Measurements from ENCODE around the gene CRKL. TPM values are rescaled to one million over a fixed set of nuclear protein-coding genes. Genes with fewer than 3 reads are reported as not detected.

Gene CRKL
- total and polyA plus RNA-seq, 2 of the 4 experiments (the other 2 are of a cell fraction) = 20.6 to 35.5 TPM

DNA sequence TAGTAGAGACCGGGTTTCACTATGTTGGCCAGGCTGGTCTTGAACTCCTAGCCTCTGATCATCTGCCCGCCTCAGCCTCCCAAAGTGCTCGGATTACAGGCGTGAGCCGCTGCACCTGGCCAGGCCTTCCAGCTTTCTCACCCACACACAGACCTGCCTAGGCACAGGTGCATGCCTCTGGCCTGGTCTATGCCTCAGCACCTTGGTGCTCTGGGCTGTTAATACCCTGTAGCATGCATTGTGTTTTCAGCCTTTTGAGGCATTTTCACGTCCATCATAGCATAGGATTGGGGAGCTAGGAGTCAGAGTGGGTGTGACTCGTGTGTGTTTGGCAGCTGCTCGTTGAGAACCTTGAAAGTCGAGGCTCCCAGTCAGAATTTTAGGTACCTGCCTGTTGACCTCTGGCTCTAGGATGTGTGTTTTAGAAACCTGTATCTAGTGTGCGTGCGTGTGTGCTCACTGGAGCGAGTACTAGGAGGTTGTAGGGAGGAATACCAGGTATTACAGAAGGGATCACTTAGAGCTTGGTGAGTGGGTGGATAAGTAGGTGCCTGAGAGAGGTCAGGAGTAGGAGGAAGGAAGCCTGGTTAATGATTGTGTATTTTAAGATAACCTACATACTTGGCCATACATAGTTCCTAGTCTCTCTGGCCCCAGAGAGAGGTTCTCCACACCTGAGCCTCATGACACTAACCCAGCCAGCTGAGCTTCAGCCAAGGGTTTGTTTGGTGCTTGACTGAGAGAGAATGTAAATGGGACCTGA, 20.0 kb downstream of the CRKL start:
- dilution Hi-C loops (cut with HindIII; ENCODE audit: low sequenced_read_pairs, unreplicated experiment) (no loop called here), intact Hi-C loops (cut with micrococcal nuclease) (no loop called here), in situ Hi-C loops (cut with MboI; ENCODE audit: low sequenced_read_pairs) (no loop called here)
- Histone ChIP-seq H4K5ac (ENCODE audit: low read depth, low read length) (no peak overlapping the region), H4K91ac (ENCODE audit: insufficient read depth, low read depth, low read length) (no peak overlapping the region), H3K36me3 (ENCODE audit: control insufficient read depth, insufficient read depth, low read length) (peaks cover 31% of the 10 kb centered on the region), H2BK15ac (ENCODE audit: low read depth, low read length) (no peak overlapping the region), H2AK9ac (replicated peaks; ENCODE audit: low read depth, low read length, poor library complexity) (no peak overlapping the region), H3K9ac (ENCODE audit: low read depth, low read length) (no peak overlapping the region), H4K20me1 (ENCODE audit: insufficient read depth, low read length) (peaks cover 93% of the 10 kb centered on the region), H2AFZ (replicated peaks; ENCODE audit: low read length, poor library complexity) (no peak overlapping the region), H3K9me3 (ENCODE audit: control insufficient read depth, insufficient read depth, low read length) (no peaks in the 10 kb centered on the region), H2AK5ac (ENCODE audit: low read depth, low read length) (no peak overlapping the region), H3K79me1 (ENCODE audit: low read depth in 1 of 2, low read length in 2 of 2) (peaks cover 12 to 65% of the 10 kb centered on the region in 2 experiments), H3K18ac (ENCODE audit: low read depth, low read length) (no peak overlapping the region), H3K27ac (ENCODE audit: insufficient read depth, low read length) (no peak overlapping the region), H3K27me3 (ENCODE audit: control insufficient read depth, insufficient read depth, low read length) (no peaks in the 10 kb centered on the region), H3K23ac (ENCODE audit: low read depth, low read length) (no peak overlapping the region; the same call in 1 of the 2 replicates), H2BK5ac (ENCODE audit: low read depth, low read length, poor library complexity, severe bottlenecking) (no peak overlapping the region), H3K4me2 (ENCODE audit: low read depth, low read length) (no peak overlapping the region), H3K4ac (ENCODE audit: low read depth, low read length) (no peak overlapping the region), H3K56ac (ENCODE audit: extremely low read depth, insufficient read depth, low read length) (no peak overlapping the region), H4K8ac (ENCODE audit: low read depth in 2 of 2, low read length in 2 of 2) (no peak overlapping the region), H3K9me1 (ENCODE audit: insufficient read depth, low read length) (peaks cover 22% of the 10 kb centered on the region), H3K14ac (replicated peaks; ENCODE audit: low read depth, low read length) (no peak overlapping the region), H3K4me1 (ENCODE audit: control insufficient read depth, insufficient read depth, low read length) (peaks cover 10% of the 10 kb centered on the region), H2BK20ac (ENCODE audit: low read depth, low read length) (no peak overlapping the region), H3K4me3 (ENCODE audit: insufficient read depth, low read depth, low read length) (no peak overlapping the region), H2BK120ac (ENCODE audit: low read depth, low read length) (no peak overlapping the region)
- CTCF ChIA-PET = interaction anchor here (0.6 to 1.0 kb wide), 2 partner anchors 10 to 14 kb away, joined by 3 to 9 read pairs; no protein-coding TSS in a partner anchor
- 76% methylated on average over 2 of the region's 12 CpGs; no CpG with 5 or more reads in 1 of the 2 experiments for WGBS, 2 experiments (ENCODE audit: extremely low coverage in 2 of 2, insufficient read length in 1 of 2)
- no peak for TF ChIP-seq NFE2L2 (IDR thresholded peaks at IDR 0.05; ENCODE audit: low read depth, low read length)
- no peak for TF ChIP-seq CEBPB (IDR thresholded peaks at IDR 0.05; ENCODE audit: low read depth, low read length)
- no peak for TF ChIP-seq CHD1 (IDR thresholded peaks at IDR 0.05; ENCODE audit: low read depth, low read length)
- TF ChIP-seq, protein P1, sequence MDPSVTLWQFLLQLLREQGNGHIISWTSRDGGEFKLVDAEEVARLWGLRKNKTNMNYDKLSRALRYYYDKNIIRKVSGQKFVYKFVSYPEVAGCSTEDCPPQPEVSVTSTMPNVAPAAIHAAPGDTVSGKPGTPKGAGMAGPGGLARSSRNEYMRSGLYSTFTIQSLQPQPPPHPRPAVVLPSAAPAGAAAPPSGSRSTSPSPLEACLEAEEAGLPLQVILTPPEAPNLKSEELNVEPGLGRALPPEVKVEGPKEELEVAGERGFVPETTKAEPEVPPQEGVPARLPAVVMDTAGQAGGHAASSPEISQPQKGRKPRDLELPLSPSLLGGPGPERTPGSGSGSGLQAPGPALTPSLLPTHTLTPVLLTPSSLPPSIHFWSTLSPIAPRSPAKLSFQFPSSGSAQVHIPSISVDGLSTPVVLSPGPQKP (IDR thresholded peaks at IDR 0.05; ENCODE audit: borderline replicate concordance, low read depth, low read length) = no peak
- POLR2A ChIA-PET (ENCODE audit: unreplicated experiment) = no interaction called here
- DNase-seq (no peak), ATAC-seq (ENCODE audit: low read depth) (no peak)
- no TSS peak for BruUV-seq (replicated peaks)

Measured in IMR-90 (cell line).